ENCODE results near the gene ATF4.
"Not testable (repeated sequence)": the region's sequence is repeated elsewhere in the genome, so short reads cannot be mapped to it uniquely, and the experiment has no call there.

Gene ATF4

GRCh38 chr22:39490135-39490798 lies 30.1 kb upstream of the ATF4 start:
- DNase-seq, result peak; percentile 54

GRCh38 chr22:39490966-39491680 lies 29.2 kb upstream of the ATF4 start:
- no peak for DNase-seq

- DNase-seq, result no peak
Observed at GRCh38 chr22:39491696-39492095, 28.7 kb upstream of the ATF4 start.

- no peak for DNase-seq
Observed at GRCh38 chr22:39492186-39492585, 28.2 kb upstream of the ATF4 start.

GRCh38 chr22:39493759-39494158 lies 26.6 kb upstream of the ATF4 start:
- no peak for DNase-seq

GRCh38 chr22:39494471-39495120 lies 25.8 kb upstream of the ATF4 start:
- no peak for DNase-seq

- DNase-seq, result no peak
Observed at GRCh38 chr22:39496131-39496838, 24.1 kb upstream of the ATF4 start.

- DNase-seq, result no peak
Observed at GRCh38 chr22:39497429-39497828, 22.9 kb upstream of the ATF4 start.

GRCh38 chr22:39498368-39498767 lies 22.0 kb upstream of the ATF4 start:
- DNase-seq, result no peak

GRCh38 chr22:39498802-39499201 lies 21.6 kb upstream of the ATF4 start:
- no peak for DNase-seq

GRCh38 chr22:39500101-39500500 lies 20.3 kb upstream of the ATF4 start:
- DNase-seq, result no peak

GRCh38 chr22:39501644-39502108 lies 18.7 kb upstream of the ATF4 start:
- DNase-seq, result no peak

GRCh38 chr22:39502109-39502788 lies 18.1 kb upstream of the ATF4 start, which contains the start of gene MIEF1:
Gene MIEF1 (plus strand): TSS chr22:39502290. CDS start chr22:39511295, 9,005 bp downstream.
- peak; percentile 88 for DNase-seq

- DNase-seq, result no peak
Observed at GRCh38 chr22:39502789-39503409, 17.5 kb upstream of the ATF4 start.

GRCh38 chr22:39503630-39504029 lies 16.7 kb upstream of the ATF4 start:
- no peak for DNase-seq

GRCh38 chr22:39504071-39504470 lies 16.3 kb upstream of the ATF4 start:
- no peak for DNase-seq

- not testable (repeated sequence) for DNase-seq
Observed at GRCh38 chr22:39507021-39507420, 13.3 kb upstream of the ATF4 start.

- DNase-seq, result no peak
Observed at GRCh38 chr22:39508393-39508792, 12.0 kb upstream of the ATF4 start.

- DNase-seq, result no peak
Observed at GRCh38 chr22:39510529-39511149, 9.7 kb upstream of the ATF4 start.

GRCh38 chr22:39511226-39511625 lies 9.1 kb upstream of the ATF4 start:
- no peak for DNase-seq

GRCh38 chr22:39512026-39512425 lies 8.3 kb upstream of the ATF4 start:
- DNase-seq, result no peak

- no peak for DNase-seq
Observed at GRCh38 chr22:39513791-39514190, 6.6 kb upstream of the ATF4 start.
